SK-N-SH treated with all-trans-retinoic acid at 6 μM for 48 hours (cell line): ENCODE results near the gene PALLD.
"Not testable (repeated sequence)": the region's sequence is repeated elsewhere in the genome, so short reads cannot be mapped to it uniquely, and the experiment has no call there.

Experiments
- ATAC-seq: fragments of 200-7000 bp; cut with Tn5 transposase; 3 replicates; pipeline ENCODE4 v1.9.1; 2020; ENCODE audit warnings: mild to moderate bottlenecking, moderate library complexity
- ARNTL ChIP-seq: fragments of 450-650 bp; formaldehyde crosslinking; IDR thresholded peaks from 2 replicates; pipeline ENCODE4 v1.5.0; 2020; ENCODE audit warnings: low read depth, mild to moderate bottlenecking, moderate library complexity, borderline replicate concordance
- BACH2 ChIP-seq: fragments of 250-450 bp; sonication (Bioruptor Pico); IDR thresholded peaks from 2 replicates; pipeline ENCODE4 v1.9.0; 2021; ENCODE audit warnings: mild to moderate bottlenecking, borderline replicate concordance
- CREB5 ChIP-seq: fragments of 250-450 bp; sonication (Bioruptor Pico); IDR thresholded peaks from 2 replicates; pipeline ENCODE4 v1.5.1; 2020; ENCODE audit warnings: low read depth, mild to moderate bottlenecking, moderate library complexity
- CSDC2 ChIP-seq: fragments of 250-450 bp; sonication (Bioruptor Pico); IDR thresholded peaks from 2 replicates; pipeline ENCODE4 v1.5.0; 2020; ENCODE audit warnings: mild to moderate bottlenecking, moderate library complexity
- CSRNP3 ChIP-seq: fragments of 250-450 bp; sonication (Bioruptor Pico); IDR thresholded peaks from 2 replicates; pipeline ENCODE4 v1.5.1; 2021; ENCODE audit warnings: mild to moderate bottlenecking, moderate library complexity
- ESRRG ChIP-seq: fragments of 250-450 bp; sonication (Bioruptor Pico); IDR thresholded peaks from 2 replicates; pipeline ENCODE4 v1.6.1; 2021; ENCODE audit warnings: mild to moderate bottlenecking
- GLIS3 ChIP-seq: fragments of 250-450 bp; sonication (Bioruptor Pico); IDR thresholded peaks from 2 replicates; pipeline ENCODE4 v1.5.0; 2020; ENCODE audit warnings: mild to moderate bottlenecking, moderate library complexity
- ISL1 ChIP-seq: fragments of 250-450 bp; sonication (Bioruptor Pico); IDR thresholded peaks from 2 replicates; pipeline ENCODE4 v2.1.2; 2022; ENCODE audit warnings: mild to moderate bottlenecking, moderate library complexity
- OSR1 ChIP-seq: fragments of 250-450 bp; sonication (Bioruptor Pico); IDR thresholded peaks from 2 replicates; pipeline ENCODE4 v1.8.0; 2022; ENCODE audit warnings: moderate library complexity, mild to moderate bottlenecking, inconsistent platforms
- PATZ1 ChIP-seq: fragments of 250-450 bp; sonication (Bioruptor Pico); IDR thresholded peaks from 2 replicates; pipeline ENCODE4 v1.8.0; 2020; ENCODE audit warnings: mild to moderate bottlenecking, moderate library complexity, borderline replicate concordance
- POU6F1 ChIP-seq: fragments of 250-450 bp; sonication (Bioruptor Pico); IDR thresholded peaks from 2 replicates; pipeline ENCODE4 v1.8.0; 2021; ENCODE audit warnings: low read depth, mild to moderate bottlenecking, moderate library complexity, borderline replicate concordance
- PPARA ChIP-seq: fragments of 250-450 bp; sonication (Bioruptor Pico); IDR thresholded peaks from 2 replicates; pipeline ENCODE4 v1.5.0; 2020; ENCODE audit warnings: mild to moderate bottlenecking, borderline replicate concordance
- SNAI2 ChIP-seq: fragments of 250-450 bp; sonication (Bioruptor Pico); IDR thresholded peaks from 2 replicates; pipeline ENCODE4 v1.5.0; 2020; ENCODE audit warnings: mild to moderate bottlenecking, moderate library complexity
- TSHZ2 ChIP-seq: fragments of 250-450 bp; sonication (Bioruptor Pico); IDR thresholded peaks from 2 replicates; pipeline ENCODE4 v1.5.0; 2020; ENCODE audit warnings: mild to moderate bottlenecking, moderate library complexity
- ZFP3 ChIP-seq: fragments of 250-450 bp; sonication (Bioruptor Pico); IDR thresholded peaks from 2 replicates; pipeline ENCODE4 v1.5.0; 2020; ENCODE audit warnings: mild to moderate bottlenecking, moderate library complexity
- ZFP30 ChIP-seq: fragments of 450-650 bp; formaldehyde crosslinking; IDR thresholded peaks from 2 replicates; pipeline ENCODE4 v1.5.0; 2022; ENCODE audit warnings: mild to moderate bottlenecking, moderate library complexity
- ZNF8 ChIP-seq: fragments of 450-650 bp; formaldehyde crosslinking; IDR thresholded peaks from 2 replicates; pipeline ENCODE4 v1.5.0; 2020; ENCODE audit warnings: mild to moderate bottlenecking, moderate library complexity

PALLD gene

GRCh38 chr4:168803732-168804131 lies 306.9 kb downstream of the PALLD start:
- TF ChIP-seq ISL1 (CRISPR knock-in tag) (0 out of 2 replicates have a peak, but pooled peaks have one; percentile 18), PATZ1 (no peak), ESRRG (CRISPR knock-in tag) (no peak), CREB5 (CRISPR knock-in tag) (no peak)
- peak; percentile 87 for ATAC-seq

GRCh38 chr4:168804146-168804545 lies 307.3 kb downstream of the PALLD start:
- no peak; the same call in 2 of the 3 replicates for ATAC-seq
- no peak for TF ChIP-seq ARNTL (CRISPR knock-in tag)

- TF ChIP-seq CSDC2 (CRISPR knock-in tag) (no peak), ESRRG (CRISPR knock-in tag) (no peak), POU6F1 (CRISPR knock-in tag) (no peak), SNAI2 (CRISPR knock-in tag) (no peak), BACH2 (CRISPR knock-in tag) (no peak), OSR1 (CRISPR knock-in tag) (no peak), TSHZ2 (CRISPR knock-in tag) (no peak), ZFP30 (CRISPR knock-in tag) (no peak), PPARA (no peak)
- no peak for ATAC-seq
These were observed 308.5 kb downstream of the PALLD start for GRCh38 chr4:168805341-168805740.

GRCh38 chr4:168806247-168806646 lies 309.4 kb downstream of the PALLD start:
- ATAC-seq = not testable (repeated sequence)

- peak; percentile 34 for ATAC-seq
- TF ChIP-seq PPARA (no peak), GLIS3 (CRISPR knock-in tag) (no peak), CSRNP3 (CRISPR knock-in tag) (no peak), ZFP3 (CRISPR knock-in tag) (no peak), PATZ1 (no peak), ZNF8 (CRISPR knock-in tag) (no peak), ZFP30 (CRISPR knock-in tag) (no peak), POU6F1 (CRISPR knock-in tag) (no peak), ARNTL (CRISPR knock-in tag) (no peak), SNAI2 (CRISPR knock-in tag) (no peak), CREB5 (CRISPR knock-in tag) (no peak)
These were observed 314.4 kb downstream of the PALLD start for GRCh38 chr4:168811207-168811606.
